ENCODE data around the gene SDCBP2.

GRCh38 chr20:1267161-1267560, 61.8 kb downstream of the SDCBP2 start:
- TF ChIP-seq, protein P1, sequence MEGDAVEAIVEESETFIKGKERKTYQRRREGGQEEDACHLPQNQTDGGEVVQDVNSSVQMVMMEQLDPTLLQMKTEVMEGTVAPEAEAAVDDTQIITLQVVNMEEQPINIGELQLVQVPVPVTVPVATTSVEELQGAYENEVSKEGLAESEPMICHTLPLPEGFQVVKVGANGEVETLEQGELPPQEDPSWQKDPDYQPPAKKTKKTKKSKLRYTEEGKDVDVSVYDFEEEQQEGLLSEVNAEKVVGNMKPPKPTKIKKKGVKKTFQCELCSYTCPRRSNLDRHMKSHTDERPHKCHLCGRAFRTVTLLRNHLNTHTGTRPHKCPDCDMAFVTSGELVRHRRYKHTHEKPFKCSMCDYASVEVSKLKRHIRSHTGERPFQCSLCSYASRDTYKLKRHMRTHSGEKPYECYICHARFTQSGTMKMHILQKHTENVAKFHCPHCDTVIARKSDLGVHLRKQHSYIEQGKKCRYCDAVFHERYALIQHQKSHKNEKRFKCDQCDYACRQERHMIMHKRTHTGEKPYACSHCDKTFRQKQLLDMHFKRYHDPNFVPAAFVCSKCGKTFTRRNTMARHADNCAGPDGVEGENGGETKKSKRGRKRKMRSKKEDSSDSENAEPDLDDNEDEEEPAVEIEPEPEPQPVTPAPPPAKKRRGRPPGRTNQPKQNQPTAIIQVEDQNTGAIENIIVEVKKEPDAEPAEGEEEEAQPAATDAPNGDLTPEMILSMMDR (IDR thresholded peaks at IDR 0.05) = no peak
- TF ChIP-seq POLR2A (IDR thresholded peaks at IDR 0.05) (no peak), EP300 (IDR thresholded peaks at IDR 0.05) (no peak)

Measured in ovary (tissue), 3 donors.